Measurements from ENCODE around the gene HCN3.

GRCh38 chr1:155319536-155319935 is 42.3 kb downstream of the HCN3 start:
- TF ChIP-seq, protein P1, sequence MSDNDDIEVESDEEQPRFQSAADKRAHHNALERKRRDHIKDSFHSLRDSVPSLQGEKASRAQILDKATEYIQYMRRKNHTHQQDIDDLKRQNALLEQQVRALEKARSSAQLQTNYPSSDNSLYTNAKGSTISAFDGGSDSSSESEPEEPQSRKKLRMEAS (CRISPR knock-in tag; IDR thresholded peaks at IDR 0.05), result no peak
- TF ChIP-seq NR2C2 (CRISPR knock-in tag; IDR thresholded peaks at IDR 0.05) (no peak), TEAD4 (CRISPR knock-in tag; IDR thresholded peaks at IDR 0.05) (no peak), ZNF281 (CRISPR knock-in tag; IDR thresholded peaks at IDR 0.05) (no peak), CTCF (IDR thresholded peaks at IDR 0.05) (no peak), FOXK1 (CRISPR knock-in tag; IDR thresholded peaks at IDR 0.05) (no peak), ELF4 (CRISPR knock-in tag; IDR thresholded peaks at IDR 0.05; ENCODE audit: low read depth) (no peak), HMGXB4 (CRISPR knock-in tag; IDR thresholded peaks at IDR 0.05) (no peak)
- TF ChIP-seq, protein P2, sequence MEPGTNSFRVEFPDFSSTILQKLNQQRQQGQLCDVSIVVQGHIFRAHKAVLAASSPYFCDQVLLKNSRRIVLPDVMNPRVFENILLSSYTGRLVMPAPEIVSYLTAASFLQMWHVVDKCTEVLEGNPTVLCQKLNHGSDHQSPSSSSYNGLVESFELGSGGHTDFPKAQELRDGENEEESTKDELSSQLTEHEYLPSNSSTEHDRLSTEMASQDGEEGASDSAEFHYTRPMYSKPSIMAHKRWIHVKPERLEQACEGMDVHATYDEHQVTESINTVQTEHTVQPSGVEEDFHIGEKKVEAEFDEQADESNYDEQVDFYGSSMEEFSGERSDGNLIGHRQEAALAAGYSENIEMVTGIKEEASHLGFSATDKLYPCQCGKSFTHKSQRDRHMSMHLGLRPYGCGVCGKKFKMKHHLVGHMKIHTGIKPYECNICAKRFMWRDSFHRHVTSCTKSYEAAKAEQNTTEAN (CRISPR knock-in tag; IDR thresholded peaks at IDR 0.05), result no peak
- TF ChIP-seq, protein P3, sequence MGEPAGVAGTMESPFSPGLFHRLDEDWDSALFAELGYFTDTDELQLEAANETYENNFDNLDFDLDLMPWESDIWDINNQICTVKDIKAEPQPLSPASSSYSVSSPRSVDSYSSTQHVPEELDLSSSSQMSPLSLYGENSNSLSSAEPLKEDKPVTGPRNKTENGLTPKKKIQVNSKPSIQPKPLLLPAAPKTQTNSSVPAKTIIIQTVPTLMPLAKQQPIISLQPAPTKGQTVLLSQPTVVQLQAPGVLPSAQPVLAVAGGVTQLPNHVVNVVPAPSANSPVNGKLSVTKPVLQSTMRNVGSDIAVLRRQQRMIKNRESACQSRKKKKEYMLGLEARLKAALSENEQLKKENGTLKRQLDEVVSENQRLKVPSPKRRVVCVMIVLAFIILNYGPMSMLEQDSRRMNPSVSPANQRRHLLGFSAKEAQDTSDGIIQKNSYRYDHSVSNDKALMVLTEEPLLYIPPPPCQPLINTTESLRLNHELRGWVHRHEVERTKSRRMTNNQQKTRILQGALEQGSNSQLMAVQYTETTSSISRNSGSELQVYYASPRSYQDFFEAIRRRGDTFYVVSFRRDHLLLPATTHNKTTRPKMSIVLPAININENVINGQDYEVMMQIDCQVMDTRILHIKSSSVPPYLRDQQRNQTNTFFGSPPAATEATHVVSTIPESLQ (CRISPR knock-in tag; IDR thresholded peaks at IDR 0.05), result no peak
- TF ChIP-seq, protein P4, sequence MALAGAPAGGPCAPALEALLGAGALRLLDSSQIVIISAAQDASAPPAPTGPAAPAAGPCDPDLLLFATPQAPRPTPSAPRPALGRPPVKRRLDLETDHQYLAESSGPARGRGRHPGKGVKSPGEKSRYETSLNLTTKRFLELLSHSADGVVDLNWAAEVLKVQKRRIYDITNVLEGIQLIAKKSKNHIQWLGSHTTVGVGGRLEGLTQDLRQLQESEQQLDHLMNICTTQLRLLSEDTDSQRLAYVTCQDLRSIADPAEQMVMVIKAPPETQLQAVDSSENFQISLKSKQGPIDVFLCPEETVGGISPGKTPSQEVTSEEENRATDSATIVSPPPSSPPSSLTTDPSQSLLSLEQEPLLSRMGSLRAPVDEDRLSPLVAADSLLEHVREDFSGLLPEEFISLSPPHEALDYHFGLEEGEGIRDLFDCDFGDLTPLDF (CRISPR knock-in tag; IDR thresholded peaks at IDR 0.05), result no peak
